ENCODE measurements around the gene SWI5. TPM values are rescaled to one million over a fixed set of nuclear protein-coding genes. Genes with fewer than 3 reads are reported as not detected.

The SWI5 gene
- total RNA-seq, 1 donor from 2014 or later: 13.5 TPM

- no peaks in the 10 kb centered on the region for H3K9me3 Mint-ChIP-seq
- H3K36me3 Mint-ChIP-seq (ENCODE audit: low read depth): peaks cover 17% of the 10 kb centered on the region
- H3K27me3 Mint-ChIP-seq (ENCODE audit: low read depth): no peaks in the 10 kb centered on the region
- peaks cover 11% of the 10 kb centered on the region for H3K4me1 Mint-ChIP-seq (ENCODE audit: low read depth)
- peak; percentile 90 for DNase-seq (ENCODE audit: low spot score)
- intact Hi-C loops (cut with micrococcal nuclease): loop anchor here (1.0 to 5.0 kb wide), 4 partner anchors 18 to 625 kb away; partner anchors contain the start of genes DOLK, NUP188, SLC27A4 and URM1
- H3K27ac Mint-ChIP-seq: peak within 1 kb of the TSS; percentile 99
- peak within 1 kb of the TSS; percentile 99 for H3K4me3 Mint-ChIP-seq (ENCODE audit: low read depth)
These were observed 46.5 kb downstream of the SWI5 start, which contains the start of the genes COQ4 and TRUB2 for GRCh38 chr9:128322404-128323211. COQ4 (plus strand) TSS chr9:128322839; CDS start chr9:128322859, 20 bp downstream. TRUB2 (minus strand) TSS chr9:128322447; CDS start chr9:128322408, 39 bp downstream.

- intact Hi-C loops (cut with micrococcal nuclease): loop anchor here (2.0 to 5.0 kb wide), 2 partner anchors 72 to 624 kb away; partner anchors contain the start of genes DOLK and NUP188
- H3K9me3 Mint-ChIP-seq: no peaks in the 10 kb centered on the region
- H3K4me3 Mint-ChIP-seq (ENCODE audit: low read depth): peak overlapping the region; percentile 99
- no peak for DNase-seq (ENCODE audit: low spot score)
- H3K4me1 Mint-ChIP-seq (ENCODE audit: low read depth): peaks cover 11% of the 10 kb centered on the region
- no peaks in the 10 kb centered on the region for H3K27me3 Mint-ChIP-seq (ENCODE audit: low read depth)
- H3K36me3 Mint-ChIP-seq (ENCODE audit: low read depth): peaks cover 15% of the 10 kb centered on the region
- peak overlapping the region; percentile 99 for H3K27ac Mint-ChIP-seq
These were observed 47.2 kb downstream of the SWI5 start for GRCh38 chr9:128323212-128323730.

GRCh38 chr9:128323791-128324190 lies 47.7 kb downstream of the SWI5 start:
- peaks cover 11% of the 10 kb centered on the region for H3K4me1 Mint-ChIP-seq (ENCODE audit: low read depth)
- peaks cover 19% of the 10 kb centered on the region for H3K36me3 Mint-ChIP-seq (ENCODE audit: low read depth)
- no peak for DNase-seq (ENCODE audit: low spot score)
- intact Hi-C loops (cut with micrococcal nuclease): loop anchor here (2.0 to 5.0 kb wide), 2 partner anchors 73 to 624 kb away; partner anchors contain the start of genes DOLK and NUP188
- H3K27ac Mint-ChIP-seq: peak overlapping the region; percentile 99
- H3K27me3 Mint-ChIP-seq (ENCODE audit: low read depth): no peaks in the 10 kb centered on the region
- no peaks in the 10 kb centered on the region for H3K9me3 Mint-ChIP-seq
- peak overlapping the region; percentile 99 for H3K4me3 Mint-ChIP-seq (ENCODE audit: low read depth)

GRCh38 chr9:128324401-128324800 lies 48.3 kb downstream of the SWI5 start:
- DNase-seq (ENCODE audit: low spot score): no peak
- H3K27me3 Mint-ChIP-seq (ENCODE audit: low read depth): no peaks in the 10 kb centered on the region
- H3K27ac Mint-ChIP-seq: no peak overlapping the region
- H3K9me3 Mint-ChIP-seq: no peaks in the 10 kb centered on the region
- peak overlapping the region; percentile 99 for H3K4me3 Mint-ChIP-seq (ENCODE audit: low read depth)
- peaks cover 20% of the 10 kb centered on the region for H3K36me3 Mint-ChIP-seq (ENCODE audit: low read depth)
- intact Hi-C loops (cut with micrococcal nuclease): loop anchor here (5.0 kb wide), 1 partner anchor 623 kb away; the partner anchor contains the start of genes DOLK and NUP188
- H3K4me1 Mint-ChIP-seq (ENCODE audit: low read depth): peaks cover 11% of the 10 kb centered on the region

- Mint-ChIP-seq H3K4me3 (ENCODE audit: low read depth) (no peak overlapping the region), H3K36me3 (ENCODE audit: low read depth) (peaks cover 20% of the 10 kb centered on the region), H3K27me3 (ENCODE audit: low read depth) (no peaks in the 10 kb centered on the region), H3K27ac (no peak overlapping the region), H3K9me3 (no peaks in the 10 kb centered on the region), H3K4me1 (ENCODE audit: low read depth) (peaks cover 11% of the 10 kb centered on the region)
- intact Hi-C loops (cut with micrococcal nuclease): no loop called here
- no peak for DNase-seq (ENCODE audit: low spot score)
These were observed 49.6 kb downstream of the SWI5 start for GRCh38 chr9:128325629-128326028.

GRCh38 chr9:128333451-128333869 lies 57.4 kb downstream of the SWI5 start:
- Mint-ChIP-seq H3K27me3 (ENCODE audit: low read depth) (no peaks in the 10 kb centered on the region), H3K9me3 (no peaks in the 10 kb centered on the region), H3K4me1 (ENCODE audit: low read depth) (no peaks in the 10 kb centered on the region), H3K27ac (no peak overlapping the region), H3K36me3 (ENCODE audit: low read depth) (peaks cover 7% of the 10 kb centered on the region), H3K4me3 (ENCODE audit: low read depth) (no peak overlapping the region)
- intact Hi-C loops (cut with micrococcal nuclease): no loop called here
- DNase-seq (ENCODE audit: low spot score): no peak

GRCh38 chr9:128335161-128335560 lies 59.1 kb downstream of the SWI5 start:
- peaks cover 3% of the 10 kb centered on the region for H3K4me1 Mint-ChIP-seq (ENCODE audit: low read depth)
- H3K36me3 Mint-ChIP-seq (ENCODE audit: low read depth): peaks cover 3% of the 10 kb centered on the region
- H3K4me3 Mint-ChIP-seq (ENCODE audit: low read depth): no peak overlapping the region
- no peaks in the 10 kb centered on the region for H3K9me3 Mint-ChIP-seq
- DNase-seq (ENCODE audit: low spot score): no peak
- intact Hi-C loops (cut with micrococcal nuclease): no loop called here
- no peaks in the 10 kb centered on the region for H3K27me3 Mint-ChIP-seq (ENCODE audit: low read depth)
- no peak overlapping the region for H3K27ac Mint-ChIP-seq

- intact Hi-C loops (cut with micrococcal nuclease): no loop called here
- H3K27ac Mint-ChIP-seq: no peak overlapping the region
- H3K9me3 Mint-ChIP-seq: no peaks in the 10 kb centered on the region
- H3K27me3 Mint-ChIP-seq (ENCODE audit: low read depth): no peaks in the 10 kb centered on the region
- H3K36me3 Mint-ChIP-seq (ENCODE audit: low read depth): peaks cover 3% of the 10 kb centered on the region
- DNase-seq (ENCODE audit: low spot score): no peak
- H3K4me1 Mint-ChIP-seq (ENCODE audit: low read depth): peaks cover 3% of the 10 kb centered on the region
- no peak overlapping the region for H3K4me3 Mint-ChIP-seq (ENCODE audit: low read depth)
These were observed 59.8 kb downstream of the SWI5 start for GRCh38 chr9:128335914-128336313.

- H3K4me1 Mint-ChIP-seq (ENCODE audit: low read depth): peaks cover 7% of the 10 kb centered on the region
- H3K27me3 Mint-ChIP-seq (ENCODE audit: low read depth): no peaks in the 10 kb centered on the region
- intact Hi-C loops (cut with micrococcal nuclease): no loop called here
- no peak overlapping the region for H3K27ac Mint-ChIP-seq
- peaks cover 2% of the 10 kb centered on the region for H3K36me3 Mint-ChIP-seq (ENCODE audit: low read depth)
- DNase-seq (ENCODE audit: low spot score): no peak
- no peak overlapping the region for H3K4me3 Mint-ChIP-seq (ENCODE audit: low read depth)
- no peaks in the 10 kb centered on the region for H3K9me3 Mint-ChIP-seq
These were observed 61.9 kb downstream of the SWI5 start for GRCh38 chr9:128337936-128338335.

Other genes with a start within 250 kb of the SWI5 start
- gene NAIF1, start 209.0 kb upstream of the SWI5 start, total RNA-seq: 10.2 and 10.5 TPM in 2 replicates
- 11.3 and 11.9 TPM in 2 replicates for gene SLC25A25, start 208.0 kb upstream of the SWI5 start, total RNA-seq
- gene PTGES2, start 148.5 kb upstream of the SWI5 start, total RNA-seq: 67.8 and 77.6 TPM in 2 replicates
- not detected in 2 replicates for gene LCN2, start 126.8 kb upstream of the SWI5 start, total RNA-seq
- 93.8 and 103 TPM in 2 replicates for gene BBLN, start 116.0 kb upstream of the SWI5 start, total RNA-seq
- gene CIZ1, start 84.7 kb upstream of the SWI5 start, total RNA-seq: 150 TPM in 2 replicates
- 0.90 and 2.4 TPM in 2 replicates for gene DNM1, start 72.9 kb upstream of the SWI5 start, total RNA-seq
- gene GOLGA2, start 269 bp upstream of the SWI5 start, total RNA-seq: 44.0 and 47.9 TPM in 2 replicates
- gene TRUB2, start 46.2 kb downstream of the SWI5 start, total RNA-seq: 33.5 and 36.1 TPM in 2 replicates
- 49.6 and 52.2 TPM in 2 replicates for gene COQ4, start 46.6 kb downstream of the SWI5 start, total RNA-seq
- 30.5 and 32.0 TPM in 2 replicates for gene SLC27A4, start 64.3 kb downstream of the SWI5 start, total RNA-seq
- 78.6 and 78.7 TPM in 2 replicates for gene URM1, start 95.1 kb downstream of the SWI5 start, total RNA-seq
- 8.2 and 9.3 TPM in 2 replicates for gene CERCAM, start 144.6 kb downstream of the SWI5 start, total RNA-seq
- 61.5 and 64.4 TPM in 2 replicates for gene ODF2, start 179.7 kb downstream of the SWI5 start, total RNA-seq
- gene GLE1, start 228.4 kb downstream of the SWI5 start, total RNA-seq: 56.0 and 57.5 TPM in 2 replicates

All from activated T-helper 2 cell treated with anti-CD3 and anti-CD28 coated beads, Interferon-gamma antibody, Interleukin-2, Interleukin-4, amounts not matched to agents 10 μg/mL and 5 μg/mL and 100 μg/mL, durations not matched to agents 14 hours and 24 hours and 36 hours (primary cell).